Measurements from ENCODE around the gene GPN1. TPM values are rescaled to one million over a fixed set of nuclear protein-coding genes. Genes with fewer than 3 reads are reported as not detected.
"Not testable (repeated sequence)": the region's sequence is repeated elsewhere in the genome, so short reads cannot be mapped to it uniquely, and the experiment has no call there.

Gene GPN1
- total RNA-seq, 1 donor from 2014 or later: 46.1 TPM

DNA sequence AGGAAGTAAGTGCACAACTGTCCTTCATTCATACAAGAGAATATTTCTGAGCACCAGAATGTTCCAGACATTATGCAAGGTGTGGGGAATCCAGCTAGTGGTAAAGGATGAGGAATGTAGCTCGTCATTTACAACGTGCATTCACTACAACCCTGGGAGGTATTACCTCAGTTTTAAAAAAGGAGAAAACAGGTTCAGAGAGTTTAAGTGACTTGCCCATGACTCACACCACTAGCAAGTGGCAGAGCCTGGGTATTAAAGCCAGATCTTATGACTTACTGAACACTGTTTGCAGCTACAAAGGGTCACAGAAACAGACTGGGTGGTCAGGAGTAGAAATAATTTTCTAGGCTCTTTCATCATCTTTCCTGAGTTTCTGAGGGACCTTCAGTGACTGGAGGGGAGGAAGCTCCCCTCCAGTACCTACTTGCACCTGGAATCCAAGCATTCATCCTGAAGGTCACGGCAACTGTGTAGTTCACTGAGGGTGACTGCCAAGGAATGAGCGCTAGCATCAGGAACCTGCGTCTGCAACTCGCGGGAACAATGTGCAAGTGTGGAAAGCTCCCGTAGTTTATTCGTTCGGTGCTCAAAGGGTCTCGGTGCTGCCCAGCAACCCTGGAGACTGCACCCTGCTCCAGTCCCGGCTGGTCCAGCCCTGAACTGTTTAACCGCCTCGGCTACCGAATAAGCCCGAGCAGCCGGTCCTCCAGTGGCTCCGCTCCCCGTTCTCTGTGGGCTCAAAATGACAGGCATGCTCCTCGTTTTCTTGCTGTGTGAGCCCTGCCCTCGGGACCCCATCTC is 685 bp upstream of the GPN1 start:
- Mint-ChIP-seq H3K9me3 (no peaks in the 10 kb centered on the region), H3K4me3 (no peak overlapping the region), H3K36me3 (ENCODE audit: low read depth) (peaks cover 5% of the 10 kb centered on the region), H3K27me3 (ENCODE audit: low read depth) (no peaks in the 10 kb centered on the region), H3K4me1 (peaks cover 10% of the 10 kb centered on the region), H3K27ac (ENCODE audit: unreplicated experiment) (peak overlapping the region; percentile 59)
- TF ChIP-seq CTCF (conservative IDR thresholded peaks at IDR 0.05): no peak
- DNase-seq (ENCODE audit: low read depth, low spot score): no peak

DNA sequence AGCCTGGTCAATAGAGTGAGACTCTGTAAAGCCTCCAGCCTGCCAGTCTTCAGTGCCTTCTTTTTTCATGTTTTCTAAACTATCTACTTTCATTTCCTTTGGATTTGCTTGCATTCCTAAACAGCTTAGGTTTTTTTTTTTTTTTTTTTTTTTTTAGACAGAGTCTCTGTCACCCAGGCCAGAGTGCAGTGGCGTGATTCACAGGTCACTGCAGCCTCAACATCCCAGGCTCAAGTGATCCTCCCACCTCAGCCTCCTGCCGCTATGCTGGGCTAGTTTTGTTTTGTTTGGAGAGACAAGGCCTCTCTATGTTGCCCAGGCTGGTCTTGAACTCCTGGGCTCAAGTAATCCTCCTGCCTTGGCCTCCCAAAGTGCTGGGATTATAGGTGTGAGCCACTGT is 1.4 kb downstream of the GPN1 start:
- not testable (repeated sequence) for DNase-seq (ENCODE audit: low read depth, low spot score); H3K27me3 Mint-ChIP-seq (ENCODE audit: low read depth); H3K27ac Mint-ChIP-seq (ENCODE audit: unreplicated experiment); H3K9me3 Mint-ChIP-seq
- H3K36me3 Mint-ChIP-seq (ENCODE audit: low read depth): peaks cover 10% of the 10 kb centered on the region
- H3K4me1 Mint-ChIP-seq: peaks cover 10% of the 10 kb centered on the region
- H3K4me3 Mint-ChIP-seq: peak overlapping the region; percentile 73

DNA sequence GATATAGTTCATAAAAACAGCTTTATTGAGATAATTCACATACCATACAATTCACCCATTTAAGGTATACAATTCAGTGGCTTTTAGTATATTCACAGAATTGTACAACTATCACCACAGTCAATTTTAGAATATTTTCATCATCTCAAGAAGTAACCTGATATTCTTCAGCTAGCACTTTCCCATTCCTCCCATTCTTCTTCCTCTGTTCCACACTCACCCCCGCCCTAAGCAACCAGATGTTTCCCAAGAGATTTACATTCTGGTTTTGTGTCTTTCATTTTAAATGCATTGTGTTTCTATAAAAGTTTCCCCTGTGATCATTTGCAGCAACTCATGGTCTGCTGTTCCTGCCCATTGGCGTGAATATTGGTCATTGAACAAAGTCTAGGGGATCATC is 5.4 kb downstream of the GPN1 start:
- peaks cover 16% of the 10 kb centered on the region for H3K36me3 Mint-ChIP-seq (ENCODE audit: low read depth)
- H3K27me3 Mint-ChIP-seq (ENCODE audit: low read depth): no peaks in the 10 kb centered on the region
- no peaks in the 10 kb centered on the region for H3K4me1 Mint-ChIP-seq

DNA sequence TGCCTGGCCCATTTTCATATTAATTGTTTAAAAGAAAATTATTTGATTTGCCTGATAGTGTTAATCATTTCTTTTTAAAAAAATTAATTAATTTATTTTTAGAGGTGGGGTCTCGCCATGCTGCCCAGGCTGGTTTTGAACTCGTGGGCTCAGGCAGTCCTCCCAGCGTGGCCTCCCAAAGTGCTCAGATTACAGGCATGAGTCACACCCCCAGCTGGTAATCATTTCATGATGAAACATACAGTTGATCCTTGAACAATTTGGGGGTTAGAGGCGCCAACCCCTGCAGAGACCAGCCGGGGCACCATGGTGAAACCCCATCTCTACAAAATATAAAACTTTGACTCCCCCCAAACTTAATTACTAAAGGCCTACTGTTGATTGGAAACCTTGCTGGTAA is 7.9 kb downstream of the GPN1 start:
- DNase-seq (ENCODE audit: low read depth, low spot score): no peak
- H3K9me3 Mint-ChIP-seq: no peaks in the 10 kb centered on the region
- no peak overlapping the region for H3K4me3 Mint-ChIP-seq
- H3K27me3 Mint-ChIP-seq (ENCODE audit: low read depth): no peaks in the 10 kb centered on the region
- H3K36me3 Mint-ChIP-seq (ENCODE audit: low read depth): peaks cover 19% of the 10 kb centered on the region
- H3K4me1 Mint-ChIP-seq: no peaks in the 10 kb centered on the region
- no peak for TF ChIP-seq CTCF (conservative IDR thresholded peaks at IDR 0.05)
- no peak overlapping the region for H3K27ac Mint-ChIP-seq (ENCODE audit: unreplicated experiment)

More for the DNA sequence above, 5.4 kb downstream of the GPN1 start:
- Mint-ChIP-seq H3K4me3 (no peak overlapping the region), H3K9me3 (no peaks in the 10 kb centered on the region), H3K27ac (ENCODE audit: unreplicated experiment) (no peak overlapping the region)
- DNase-seq (ENCODE audit: low read depth, low spot score): no peak
- TF ChIP-seq CTCF (conservative IDR thresholded peaks at IDR 0.05): no peak

- no peak for DNase-seq (ENCODE audit: low read depth, low spot score)
- no peaks in the 10 kb centered on the region for H3K27me3 Mint-ChIP-seq (ENCODE audit: low read depth)
- peaks cover 16% of the 10 kb centered on the region for H3K36me3 Mint-ChIP-seq (ENCODE audit: low read depth)
- no peak overlapping the region for H3K27ac Mint-ChIP-seq (ENCODE audit: unreplicated experiment)
- no peak overlapping the region for H3K4me3 Mint-ChIP-seq
- no peaks in the 10 kb centered on the region for H3K4me1 Mint-ChIP-seq
- no peak for TF ChIP-seq CTCF (conservative IDR thresholded peaks at IDR 0.05)
- H3K9me3 Mint-ChIP-seq: no peaks in the 10 kb centered on the region
Observed at GRCh38 chr2:27638037-27638637, 9.3 kb downstream of the GPN1 start.

DNA sequence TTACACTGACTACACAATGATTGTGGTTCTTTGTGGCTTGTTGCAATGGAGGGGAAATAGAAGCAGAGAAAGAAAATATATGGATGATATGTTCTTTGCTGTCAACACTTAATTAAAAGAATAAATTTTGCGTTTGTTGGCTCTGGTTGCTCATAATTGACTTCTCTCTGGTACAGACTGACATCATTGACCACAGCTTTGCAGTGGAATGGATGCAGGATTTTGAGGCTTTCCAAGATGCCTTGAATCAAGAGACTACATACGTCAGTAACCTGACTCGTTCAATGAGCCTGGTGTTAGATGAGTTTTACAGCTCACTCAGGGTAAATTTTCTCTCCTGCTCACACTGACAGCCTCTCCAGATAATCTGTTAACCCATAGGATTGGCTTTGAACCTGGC is 9.9 kb downstream of the GPN1 start:
- Mint-ChIP-seq H3K27ac (ENCODE audit: unreplicated experiment) (no peak overlapping the region), H3K4me3 (no peak overlapping the region), H3K4me1 (no peaks in the 10 kb centered on the region), H3K27me3 (ENCODE audit: low read depth) (no peaks in the 10 kb centered on the region), H3K9me3 (no peaks in the 10 kb centered on the region), H3K36me3 (ENCODE audit: low read depth) (peaks cover 16% of the 10 kb centered on the region)
- DNase-seq (ENCODE audit: low read depth, low spot score): no peak
- TF ChIP-seq CTCF (conservative IDR thresholded peaks at IDR 0.05): no peak

All from neural crest cell (in vitro differentiated cells).